Uterus (tissue), 4 donors: ENCODE data around the gene UNC93B1. TPM values are rescaled to one million over a fixed set of nuclear protein-coding genes. Genes with fewer than 3 reads are reported as not detected.

Source experiments
- DNase-seq, 2 donors: peaks; one replicate each; pipeline ENCODE4 v3.0.0-alpha.2; 2019 to 2020
- H3K27ac ChIP-seq, 2 donors: fragments of 200-600 bp; sonication (generic); 1 replicate in 1 of 2; 2 replicates in 1 of 2; pipeline ENCODE4 v1.5.1; 2016 to 2018
- H3K27me3 ChIP-seq, 2 donors: fragments of 200-600 bp; sonication (generic); one replicate each; pipeline ENCODE4 v1.5.1; 2018 to 2019; ENCODE audit warnings: control low read depth in 1 of 2
- H3K36me3 ChIP-seq, 2 donors: fragments of 200-600 bp; sonication (generic); one replicate each; pipeline ENCODE4 v1.5.1; 2019; ENCODE audit warnings: control low read depth in 1 of 2
- H3K4me1 ChIP-seq, 2 donors: fragments of 200-600 bp; sonication (generic); one replicate each; pipeline ENCODE4 v1.5.1; 2018 to 2019; ENCODE audit warnings: control low read depth in 1 of 2
- H3K4me3 ChIP-seq, 2 donors: fragments of 200-600 bp; sonication (generic); 1 replicate in 1 of 2; 2 replicates in 1 of 2; pipeline ENCODE4 v1.5.1; 2018 to 2019; ENCODE audit warnings: mild to moderate bottlenecking in 1 of 2
- H3K9me3 ChIP-seq, 2 donors: fragments of 200-600 bp; sonication (generic); one replicate each; pipeline ENCODE4 v1.5.1; 2019; ENCODE audit warnings: control low read depth in 1 of 2
- POLR2A ChIP-seq, 2 donors: fragments of 450-650 bp; IDR thresholded peaks; one replicate each; pipeline ENCODE4 v1.6.1; 2016; ENCODE audit warnings: antibody characterized with exemption in 2 of 2, mild to moderate bottlenecking in 1 of 2, moderate library complexity in 1 of 2
- intact Hi-C: fragments of 100-400 bp; cut with DNase I; formaldehyde crosslinking; loops from one replicate; pipeline ENCODE4 v1.15.1; 2023; ENCODE audit warnings: low total_unique reads
- total RNA-seq, 4 donors: library from RNA; depleted of rRNA in 3 of 4; stranded (reverse); fragments of >200 nt in 3 of 4; gene quantifications; one replicate each; pipeline versions ENCODE4 v1.1.0 to v1.2.4, GENCODE V29; 2014 to 2023
- TF ChIP-seq, protein P1 (sequence below), 4 experiments: fragments of 200-600 bp in 2 of 4; fragments of 450-650 bp in 2 of 4; sonication (generic) in 2 of 4; IDR thresholded peaks; one replicate each; pipeline ENCODE4 v1.5.1; 2016 to 2019; ENCODE audit warnings: antibody characterized with exemption in 4 of 4, mild to moderate bottlenecking in 2 of 4, moderate library complexity in 1 of 4
- donor health status: DM: yes; HTN: yes; CAD: no.

The UNC93B1 gene
- total RNA-seq, 4 donors from 2014 or later: 4.1 to 24.3 (median 13.2) TPM

DNA sequence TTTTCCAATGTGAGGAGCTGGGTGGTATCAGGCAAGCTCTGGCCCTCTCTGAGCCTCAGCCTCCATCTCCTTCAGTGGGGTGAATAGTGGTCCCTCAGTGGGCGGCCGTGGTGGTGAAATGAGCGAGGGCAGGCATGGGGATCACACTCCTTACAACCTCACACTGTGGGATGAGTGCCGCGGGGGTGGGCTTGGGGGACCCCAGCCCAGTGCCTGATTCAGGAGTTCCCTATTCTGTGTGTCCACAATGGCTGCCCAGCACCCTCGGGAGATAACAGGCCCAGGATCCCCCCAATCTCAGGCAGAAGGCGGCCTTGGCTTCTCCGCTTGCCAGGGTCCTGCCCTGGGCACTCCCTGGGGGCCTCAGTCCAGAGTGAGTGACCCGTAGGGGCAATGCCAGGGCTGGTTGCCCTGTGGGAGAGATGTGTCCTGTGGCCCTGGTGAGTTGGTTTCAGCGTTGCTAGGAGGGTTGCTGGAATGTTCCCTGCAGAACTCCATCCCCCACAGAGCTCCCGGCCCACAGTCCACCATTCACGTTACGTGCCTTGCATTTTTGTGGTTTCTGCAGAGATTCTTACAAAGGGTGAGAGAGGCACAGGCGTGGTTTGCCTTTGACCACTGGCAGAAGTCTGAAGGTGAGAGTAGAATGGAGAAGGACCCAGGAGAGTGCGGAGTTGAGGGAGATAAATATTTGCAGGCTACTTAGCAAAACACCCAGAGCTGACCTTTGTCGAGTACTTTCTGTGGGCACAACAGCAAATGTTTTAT lies 9.1 kb upstream of the UNC93B1 start:
- peak overlapping the region in 1 of 2 donors; percentile 27 for H3K27ac ChIP-seq

DNA sequence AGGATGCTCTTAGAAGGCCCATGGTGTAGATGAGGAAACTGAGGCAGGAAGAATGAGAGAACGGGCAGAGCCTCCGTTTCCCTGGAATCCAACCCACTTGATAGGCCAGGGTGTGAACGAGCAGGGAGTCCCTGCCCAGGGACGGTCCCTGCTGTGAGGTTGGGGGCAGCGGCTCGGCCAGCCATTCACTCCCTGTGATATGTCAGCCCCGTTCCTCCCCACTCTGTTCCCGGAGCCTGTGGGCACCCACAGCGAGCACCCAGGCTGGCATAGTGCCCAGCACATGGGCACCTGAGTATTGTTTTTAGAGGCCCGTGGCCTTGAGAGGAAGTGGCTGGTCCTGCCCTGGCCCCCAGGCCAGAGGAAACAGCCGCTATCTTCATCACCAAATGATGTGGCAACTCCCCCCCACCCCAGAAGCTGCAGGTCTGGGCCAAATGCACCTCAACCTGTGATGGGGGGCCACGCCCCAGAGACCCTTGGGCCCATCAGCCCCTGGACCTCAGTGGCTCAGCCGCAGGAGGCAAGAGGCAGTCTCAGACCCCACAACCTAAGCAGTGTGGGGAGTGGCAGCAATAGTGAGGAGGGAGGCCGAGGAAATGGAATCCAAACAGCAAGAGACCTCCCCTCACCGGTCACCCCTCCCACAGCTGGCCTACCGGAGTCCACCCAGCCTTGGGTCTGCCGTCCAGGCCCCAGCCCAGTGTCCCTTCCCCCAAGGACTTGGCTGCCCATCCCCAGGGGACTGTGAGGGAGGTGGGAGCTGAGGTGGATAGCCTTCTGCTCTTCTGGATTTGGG lies 8.3 kb upstream of the UNC93B1 start:
- DNase-seq: no peak
- Histone ChIP-seq H3K4me1 (peaks cover 0 to 4% of the 10 kb centered on the region in 2 donors), H3K27ac (peak overlapping the region in 1 of 2 donors; percentile 70)

More for the DNA sequence above, 9.1 kb upstream of the UNC93B1 start:
- no peak for DNase-seq
- no peaks in the 10 kb centered on the region for H3K36me3 ChIP-seq
- H3K4me3 ChIP-seq: no peak overlapping the region
- H3K27me3 ChIP-seq: no peaks in the 10 kb centered on the region
- H3K4me1 ChIP-seq: peaks cover 0 to 4% of the 10 kb centered on the region in 2 donors
- TF ChIP-seq POLR2A (IDR thresholded peaks at IDR 0.05): no peak
- TF ChIP-seq, protein P1, sequence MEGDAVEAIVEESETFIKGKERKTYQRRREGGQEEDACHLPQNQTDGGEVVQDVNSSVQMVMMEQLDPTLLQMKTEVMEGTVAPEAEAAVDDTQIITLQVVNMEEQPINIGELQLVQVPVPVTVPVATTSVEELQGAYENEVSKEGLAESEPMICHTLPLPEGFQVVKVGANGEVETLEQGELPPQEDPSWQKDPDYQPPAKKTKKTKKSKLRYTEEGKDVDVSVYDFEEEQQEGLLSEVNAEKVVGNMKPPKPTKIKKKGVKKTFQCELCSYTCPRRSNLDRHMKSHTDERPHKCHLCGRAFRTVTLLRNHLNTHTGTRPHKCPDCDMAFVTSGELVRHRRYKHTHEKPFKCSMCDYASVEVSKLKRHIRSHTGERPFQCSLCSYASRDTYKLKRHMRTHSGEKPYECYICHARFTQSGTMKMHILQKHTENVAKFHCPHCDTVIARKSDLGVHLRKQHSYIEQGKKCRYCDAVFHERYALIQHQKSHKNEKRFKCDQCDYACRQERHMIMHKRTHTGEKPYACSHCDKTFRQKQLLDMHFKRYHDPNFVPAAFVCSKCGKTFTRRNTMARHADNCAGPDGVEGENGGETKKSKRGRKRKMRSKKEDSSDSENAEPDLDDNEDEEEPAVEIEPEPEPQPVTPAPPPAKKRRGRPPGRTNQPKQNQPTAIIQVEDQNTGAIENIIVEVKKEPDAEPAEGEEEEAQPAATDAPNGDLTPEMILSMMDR (IDR thresholded peaks at IDR 0.05): no peak
- intact Hi-C loops: no loop called here
- H3K9me3 ChIP-seq: no peaks in the 10 kb centered on the region

DNA sequence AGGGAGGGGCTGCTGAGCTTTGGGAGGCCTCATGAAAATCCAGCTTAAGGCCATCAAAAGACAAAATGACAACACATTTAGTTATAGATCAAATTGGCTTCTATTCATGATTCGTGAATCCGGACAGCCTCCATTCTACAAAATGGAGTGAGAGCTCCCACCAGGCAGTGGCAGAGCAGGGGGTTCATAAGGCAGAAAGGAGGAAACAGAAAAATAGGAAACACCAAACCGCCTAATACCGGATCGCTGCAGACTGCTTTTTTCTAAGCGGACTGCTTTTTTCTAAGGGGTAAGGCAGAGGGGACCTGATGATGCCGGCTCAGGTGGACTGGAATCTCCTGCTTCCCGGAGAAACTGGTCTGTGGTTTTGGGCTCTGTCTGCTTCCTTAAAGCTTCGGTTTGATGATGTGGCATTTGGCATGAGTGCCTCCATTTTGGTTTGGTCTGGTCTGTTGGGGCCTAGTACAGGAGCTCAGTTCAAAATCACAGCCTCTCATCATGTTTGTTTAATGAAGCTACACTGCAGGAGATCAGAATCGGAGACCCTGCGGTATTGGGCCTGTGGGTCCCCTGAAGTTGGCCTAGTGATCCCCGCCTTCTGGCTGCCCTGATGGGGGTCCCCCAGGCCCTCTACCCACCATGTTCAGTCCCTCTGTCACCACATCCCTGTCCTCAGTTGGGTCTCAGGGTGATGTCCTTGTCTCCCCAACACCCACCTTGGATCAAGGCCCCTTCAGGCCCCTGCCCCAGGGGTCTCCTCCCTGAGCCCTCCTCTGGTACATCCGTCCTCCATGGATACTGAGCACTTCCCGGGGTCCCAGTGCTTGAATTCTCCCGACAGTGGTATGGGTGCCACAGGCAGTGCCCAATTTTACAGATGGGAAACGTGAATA lies 7.4 kb upstream of the UNC93B1 start:
- Histone ChIP-seq H3K27me3 (no peaks in the 10 kb centered on the region), H3K36me3 (no peaks in the 10 kb centered on the region), H3K4me3 (peak overlapping the region in 1 of 2 donors; percentile 12), H3K4me1 (peaks cover 0 to 4% of the 10 kb centered on the region in 2 donors), H3K9me3 (no peaks in the 10 kb centered on the region), H3K27ac (peak overlapping the region; percentile 70 to 80)
- no peak for DNase-seq
- TF ChIP-seq, protein P1 (IDR thresholded peaks at IDR 0.05): no peak
- no peak for TF ChIP-seq POLR2A (IDR thresholded peaks at IDR 0.05)
- intact Hi-C loops: no loop called here

More for the DNA sequence above, 8.3 kb upstream of the UNC93B1 start:
- Histone ChIP-seq H3K36me3 (no peaks in the 10 kb centered on the region), H3K4me3 (no peak overlapping the region), H3K9me3 (no peaks in the 10 kb centered on the region), H3K27me3 (no peaks in the 10 kb centered on the region)
- intact Hi-C loops: no loop called here
- TF ChIP-seq POLR2A (IDR thresholded peaks at IDR 0.05): no peak
- TF ChIP-seq, protein P1 (IDR thresholded peaks at IDR 0.05): no peak

DNA sequence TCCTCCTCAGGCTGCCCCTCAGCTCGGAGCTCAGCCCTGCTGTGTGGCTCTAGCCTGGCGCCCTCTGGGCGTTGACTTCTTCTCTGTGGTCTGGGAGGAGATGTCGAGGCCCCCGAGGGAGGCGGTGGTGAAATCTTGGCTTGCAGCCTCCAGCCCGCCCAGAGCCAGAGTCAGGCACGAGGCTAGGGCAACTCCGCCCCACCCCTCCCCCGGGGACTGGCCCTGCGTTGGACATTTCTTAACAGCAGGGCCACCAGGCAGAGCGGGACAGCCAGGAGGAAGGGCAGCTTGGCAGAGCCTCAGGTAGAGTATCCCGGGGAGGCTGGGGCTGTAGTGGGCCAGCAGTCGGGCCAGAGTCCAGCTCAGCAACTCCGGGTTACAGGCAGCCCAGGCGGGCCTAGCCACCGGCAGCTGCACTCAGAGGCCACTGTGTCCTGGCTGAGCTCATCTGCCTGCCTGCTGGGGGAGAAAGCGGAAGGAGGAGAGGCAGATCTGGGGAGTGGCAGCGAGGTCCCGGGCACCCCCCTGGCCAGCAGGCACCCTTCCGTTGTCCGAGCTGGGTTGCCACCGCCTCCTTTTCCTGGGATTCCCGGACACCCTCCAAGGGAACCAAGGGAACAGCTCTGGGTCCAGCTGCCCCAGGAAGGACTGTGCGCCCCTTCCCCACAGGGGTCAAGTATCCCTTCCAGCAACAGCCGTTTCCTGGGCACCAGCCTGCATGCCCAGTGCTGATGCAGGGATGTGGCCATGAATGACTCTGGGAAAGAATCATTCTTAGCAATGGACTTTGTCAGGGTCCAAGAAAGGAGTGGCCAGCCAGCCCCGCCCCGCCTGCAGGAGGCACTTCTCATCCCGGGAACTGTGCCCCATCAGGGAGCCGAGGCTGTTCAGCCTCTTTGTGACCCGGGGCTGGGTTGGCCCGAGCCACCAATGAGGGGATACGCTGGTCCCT lies 6.5 kb upstream of the UNC93B1 start, which contains the start of gene ALDH3B1:
Gene ALDH3B1 (plus strand): TSS at position 238 of the 952 bp plus-strand sequence. CDS start 4,971 bp downstream, outside the sequence.
- H3K4me3 ChIP-seq: peak within 1 kb of the TSS; percentile 12 to 31
- TF ChIP-seq, protein P1 (IDR thresholded peaks at IDR 0.05): no peak
- TF ChIP-seq POLR2A (IDR thresholded peaks at IDR 0.05): peak in 1 of 2 donors; percentile 43
- peak; percentile 84 for DNase-seq
- no peaks in the 10 kb centered on the region for H3K27me3 ChIP-seq
- peak within 1 kb of the TSS; percentile 70 to 80 for H3K27ac ChIP-seq
- H3K36me3 ChIP-seq: no peaks in the 10 kb centered on the region
- no peaks in the 10 kb centered on the region for H3K9me3 ChIP-seq
- intact Hi-C loops: no loop called here
- H3K4me1 ChIP-seq: peaks cover 0 to 4% of the 10 kb centered on the region in 2 donors
